GM18505 (cell line): ENCODE measurements around the gene C20orf173.

ENCODE experiments used
- ATAC-seq: cut with Tn5 transposase; IDR thresholded peaks from one replicate; pipeline ENCODE4 v1.9.1; 2021; ENCODE audit not compliant: unreplicated experiment
- POLR2A ChIP-seq: IDR thresholded peaks from 4 replicates; pipeline ENCODE4 v1.6.1; 2011; ENCODE audit warnings: borderline replicate concordance; ENCODE audit not compliant: insufficient read depth, insufficient read length; ENCODE audit errors: extremely low read depth

Gene C20orf173, protein sequence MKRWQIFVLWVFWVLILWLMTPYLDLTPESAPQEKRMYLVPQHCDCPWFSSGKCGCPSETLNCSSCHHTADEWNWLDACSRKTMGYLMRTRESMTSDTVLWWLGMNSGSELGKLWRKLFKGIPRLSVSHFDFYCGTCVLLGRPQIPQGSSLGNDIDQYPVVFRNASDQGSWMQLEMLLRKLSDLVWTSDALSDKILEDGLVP

GRCh38 chr20:35529552-35529951, at the start of gene C20orf173:
TSS of gene C20orf173 (minus strand) at chr20:35529652. CDS start at chr20:35529373, 279 bp downstream.
- no peak for ATAC-seq
- no peak for TF ChIP-seq POLR2A

- ATAC-seq = no peak
- no peak for TF ChIP-seq POLR2A
Observed at GRCh38 chr20:35579196-35579595, 49.7 kb upstream of the C20orf173 start.

DNA sequence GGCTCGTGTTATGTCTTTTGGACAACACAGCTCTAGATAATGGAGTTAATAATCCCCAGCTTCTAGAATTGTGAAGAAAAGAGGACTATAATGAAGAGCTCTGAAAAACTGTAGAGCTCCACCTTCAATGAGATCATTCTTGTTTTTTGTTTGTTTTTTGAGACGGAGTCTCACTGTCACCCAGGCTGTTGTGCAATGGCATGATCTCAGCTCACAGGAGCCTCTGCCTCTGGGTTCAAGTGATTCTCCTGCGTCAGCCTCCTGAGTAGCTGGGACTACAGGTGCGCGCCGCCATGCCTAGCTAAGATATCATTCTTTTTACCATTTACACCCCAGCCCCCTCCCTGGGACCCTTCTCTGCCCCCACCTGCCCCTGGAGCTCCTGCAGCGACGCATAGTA, 49.0 kb upstream of the C20orf173 start:
- TF ChIP-seq POLR2A = no peak
- ATAC-seq = no peak

DNA sequence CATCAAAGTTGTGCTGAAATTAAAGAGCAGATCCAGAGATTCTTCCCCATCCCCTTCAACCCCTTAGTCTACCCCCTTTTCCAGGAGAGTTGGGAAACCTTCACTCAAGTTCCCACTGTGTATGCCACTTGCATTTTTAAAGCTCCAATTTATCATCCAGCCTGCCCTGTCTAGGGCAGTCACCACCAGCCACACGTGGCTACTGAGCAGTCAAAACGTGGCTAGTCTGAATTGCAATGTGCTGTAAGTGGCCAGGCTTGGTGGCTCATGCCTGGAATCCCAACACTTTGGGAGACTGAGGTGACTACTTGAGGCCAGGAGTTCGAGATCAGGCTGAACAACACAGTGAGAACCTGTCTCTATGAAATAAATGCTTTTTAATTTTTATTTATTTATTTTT, 47.4 kb upstream of the C20orf173 start:
- TF ChIP-seq POLR2A = no peak
- no peak for ATAC-seq

- ATAC-seq = no peak
Observed at GRCh38 chr20:35575958-35576357, 46.5 kb upstream of the C20orf173 start.

DNA sequence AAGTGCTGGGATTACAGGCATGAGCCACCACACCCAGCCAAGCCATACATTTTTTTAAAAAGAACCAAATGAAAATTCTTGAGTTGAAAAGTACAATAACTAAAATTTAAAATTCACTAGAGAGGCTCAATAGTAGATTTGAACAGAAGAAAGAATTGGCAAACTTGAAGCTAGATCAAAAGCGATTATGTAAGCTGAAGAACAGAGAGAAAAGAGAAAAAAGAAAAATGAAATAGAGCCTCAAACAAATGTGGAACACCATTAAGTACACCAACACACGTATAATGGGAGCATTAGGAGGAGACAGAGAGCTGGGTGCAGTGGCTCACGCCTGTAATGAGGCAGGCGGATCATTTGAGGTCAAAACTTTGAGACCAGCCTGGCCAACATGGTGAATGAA, 43.4 kb upstream of the C20orf173 start:
- ATAC-seq = no peak
- no peak for TF ChIP-seq POLR2A

More at GRCh38 chr20:35575958-35576357, 46.5 kb upstream of the C20orf173 start:
- no peak for TF ChIP-seq POLR2A

DNA sequence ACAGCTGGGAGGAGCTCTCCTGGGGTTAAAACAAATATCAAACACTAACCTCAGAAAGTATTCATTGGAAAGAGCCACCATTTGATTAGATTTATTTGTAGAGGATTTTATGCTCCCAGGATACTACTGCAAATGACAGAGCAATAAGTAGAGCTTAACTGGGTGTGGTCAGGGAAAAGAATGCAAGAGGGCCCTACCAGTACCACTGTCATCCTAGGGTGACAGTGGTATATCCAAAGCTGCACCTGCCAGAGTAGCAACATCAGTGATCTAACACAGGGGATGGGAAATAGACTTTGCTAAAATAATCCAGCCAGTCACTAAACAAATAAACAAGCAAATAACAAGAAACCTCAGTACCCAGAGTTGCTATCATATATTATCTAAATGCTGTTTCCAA, 42.1 kb upstream of the C20orf173 start:
- no peak for ATAC-seq
- TF ChIP-seq POLR2A = no peak

DNA sequence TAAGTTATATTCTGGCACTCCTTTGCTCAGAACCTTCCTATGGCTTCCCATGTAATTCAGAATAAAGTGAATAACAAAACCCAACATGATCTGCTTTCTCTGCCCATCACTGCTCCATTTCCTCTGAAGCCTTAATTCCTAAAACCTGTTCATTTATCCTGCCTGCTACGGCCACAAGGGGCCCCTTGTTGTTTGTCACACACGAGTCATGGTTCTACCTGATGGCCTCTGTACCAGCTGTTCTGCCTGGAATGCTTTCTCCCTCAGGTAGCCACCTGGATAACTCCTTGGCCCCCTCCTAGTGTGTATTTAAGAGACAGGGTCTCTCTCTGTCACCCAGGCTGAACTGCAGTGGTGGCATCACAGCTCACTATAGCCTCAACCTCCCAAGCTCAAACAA, 39.2 kb upstream of the C20orf173 start:
- no peak for TF ChIP-seq POLR2A
- ATAC-seq = no peak

- no peak for ATAC-seq
- no peak for TF ChIP-seq POLR2A
Observed at GRCh38 chr20:35564905-35565304, 35.5 kb upstream of the C20orf173 start.

DNA sequence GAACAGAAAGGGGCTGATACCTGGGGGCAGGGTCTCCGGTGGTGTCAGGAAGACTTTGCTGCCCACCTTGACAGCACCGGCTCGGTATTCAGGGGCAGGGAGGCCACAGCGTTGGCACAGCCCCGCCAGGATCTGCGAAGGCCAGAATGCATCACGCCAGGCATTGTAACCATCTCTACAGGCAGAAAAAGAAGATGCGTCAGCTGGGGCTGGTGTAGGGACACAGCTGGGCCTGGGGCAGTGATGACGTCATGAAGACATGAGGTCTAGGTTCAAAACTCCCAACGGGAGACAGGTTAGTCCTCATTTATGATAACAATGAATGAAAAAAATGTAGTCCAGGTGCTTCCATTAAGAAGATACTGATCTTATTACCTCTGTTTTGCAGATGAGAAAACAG, 34.4 kb upstream of the C20orf173 start:
- no peak for TF ChIP-seq POLR2A
- ATAC-seq = no peak

- ATAC-seq = no peak
- no peak for TF ChIP-seq POLR2A
Observed at GRCh38 chr20:35562541-35563110, 33.2 kb upstream of the C20orf173 start.

DNA sequence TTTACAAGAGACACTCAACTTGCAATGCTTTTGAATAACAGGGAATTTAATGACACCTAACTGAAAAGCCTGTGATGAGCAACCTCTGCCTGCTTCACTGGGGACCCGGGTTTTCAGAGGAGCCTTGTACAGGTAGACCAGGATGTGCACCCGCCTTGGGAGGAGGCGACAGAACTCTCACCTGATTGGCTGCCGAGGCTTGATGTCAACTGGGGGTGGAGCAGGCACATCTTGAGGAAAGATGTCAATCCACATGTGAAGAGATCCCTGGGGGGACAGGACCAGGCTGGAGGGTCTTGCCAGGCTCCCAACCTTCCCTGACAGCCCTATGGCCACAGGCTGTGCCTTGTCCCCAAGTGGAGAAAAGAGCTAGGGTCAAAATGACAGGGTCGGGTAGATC, 32.2 kb upstream of the C20orf173 start:
- no peak for ATAC-seq
- no peak for TF ChIP-seq POLR2A

- TF ChIP-seq POLR2A = no peak
Observed at GRCh38 chr20:35561268-35561667, 31.8 kb upstream of the C20orf173 start.

GRCh38 chr20:35560541-35560940, 31.1 kb upstream of the C20orf173 start:
- TF ChIP-seq POLR2A = no peak
- no peak for ATAC-seq

More at GRCh38 chr20:35561268-35561667, 31.8 kb upstream of the C20orf173 start:
- ATAC-seq = no peak
